Left colon (tissue), 2 donors: ENCODE results near the gene BCL2A1. TPM values are rescaled to one million over a fixed set of nuclear protein-coding genes. Genes with fewer than 3 reads are reported as not detected.
"Not testable (repeated sequence)": the region's sequence is repeated elsewhere in the genome, so short reads cannot be mapped to it uniquely, and the experiment has no call there.

Experiments used
- ATAC-seq: fragments of 200-7000 bp; cut with Tn5 transposase; one replicate; pipeline ENCODE4 v1.9.1; 2020; ENCODE audit warnings: mild to moderate bottlenecking, moderate library complexity
- DNase-seq, 2 donors: peaks; one replicate each; pipeline ENCODE4 v3.0.0-alpha.2; 2020
- intact Hi-C, 2 donors: fragments of 100-400 bp; cut with DNase I in 1 of 2; cut with micrococcal nuclease in 1 of 2; formaldehyde crosslinking; loops; one replicate each; pipeline versions ENCODE4 v1.11.2 to v1.14.0; 2022; cut with DNase I, micrococcal nuclease
- total RNA-seq, 2 donors: library from RNA; stranded (reverse); fragmentation: NEBNext Ultra II Directional; extraction: Animal tissue kit (Norgen Biotek cat#: 25700); gene quantifications; one replicate each; pipeline ENCODE4 v1.2.1, GENCODE V29; 2021
- donor health status: DM: no; HTN: no; CAD: no.
- donor health status: DM: yes; HTN: yes; CAD: no.

Gene BCL2A1
- total RNA-seq, 2 donors from 2014 or later = 1.4 to 1.8 TPM

DNA sequence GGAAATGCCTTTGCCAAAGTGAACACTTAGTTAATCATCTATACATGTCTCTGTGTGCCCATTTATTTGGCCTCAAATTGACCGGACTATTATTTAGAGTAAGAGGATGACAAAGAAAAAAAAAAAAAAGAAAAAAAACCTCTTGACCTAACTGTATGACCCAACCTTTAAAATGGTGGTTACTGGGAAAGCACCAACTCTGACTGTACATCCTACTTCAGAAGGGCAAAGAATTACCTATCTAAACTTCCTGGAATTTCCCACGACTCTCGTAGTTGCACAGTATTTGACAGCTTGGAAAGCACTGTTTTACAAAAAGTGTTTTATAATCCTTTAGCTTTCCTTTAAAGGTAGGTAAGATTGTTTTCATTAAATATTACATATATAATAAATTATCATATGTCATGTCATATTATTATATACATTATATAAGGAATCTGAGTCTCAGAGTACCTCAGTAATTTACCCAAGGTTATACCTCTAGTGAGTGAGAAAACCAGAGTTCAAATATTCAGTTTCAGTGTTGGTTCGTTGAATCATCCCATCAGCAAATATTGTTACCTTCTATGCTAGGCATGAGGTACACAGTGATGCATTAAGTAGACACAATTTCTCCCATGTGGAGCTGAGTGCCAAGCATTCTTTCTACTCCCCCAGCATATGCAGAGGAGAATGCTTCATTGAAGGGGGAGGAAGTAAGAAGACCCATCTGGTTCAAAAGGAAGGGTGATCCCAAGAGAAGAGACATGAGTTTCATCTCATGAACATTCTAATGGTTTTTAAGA lies 5.0 kb downstream of the BCL2A1 start:
- intact Hi-C loops = no loop called here
- ATAC-seq (no peak), DNase-seq (no peak)

DNA sequence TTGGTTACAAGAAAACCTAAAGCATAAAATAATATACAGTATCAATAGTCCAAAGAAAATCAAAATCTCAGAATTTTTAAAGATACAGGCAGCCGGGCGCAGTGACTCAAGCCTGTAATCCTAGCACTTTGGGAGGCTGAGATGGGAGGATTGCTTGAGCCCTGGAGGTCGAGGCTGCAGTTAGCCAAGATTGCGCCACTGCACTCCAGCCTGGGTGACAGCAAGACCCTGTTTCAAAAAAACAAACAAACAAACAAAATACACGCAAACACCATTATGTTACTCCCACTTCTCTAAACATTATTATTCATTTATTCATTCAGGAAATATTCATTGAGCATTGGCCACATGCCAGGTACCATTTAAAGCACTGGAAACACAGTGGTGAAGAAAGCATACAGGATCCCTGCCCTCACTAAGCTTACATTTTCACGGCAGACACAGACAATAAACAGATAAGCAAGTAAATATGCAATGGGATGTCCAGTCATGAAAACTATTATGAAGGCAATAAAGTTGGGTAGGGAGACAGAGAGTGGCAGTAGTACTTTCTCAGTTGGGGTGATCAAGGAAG lies 6.7 kb downstream of the BCL2A1 start:
- intact Hi-C loops = no loop called here
- no peak for DNase-seq
- ATAC-seq = no peak

DNA sequence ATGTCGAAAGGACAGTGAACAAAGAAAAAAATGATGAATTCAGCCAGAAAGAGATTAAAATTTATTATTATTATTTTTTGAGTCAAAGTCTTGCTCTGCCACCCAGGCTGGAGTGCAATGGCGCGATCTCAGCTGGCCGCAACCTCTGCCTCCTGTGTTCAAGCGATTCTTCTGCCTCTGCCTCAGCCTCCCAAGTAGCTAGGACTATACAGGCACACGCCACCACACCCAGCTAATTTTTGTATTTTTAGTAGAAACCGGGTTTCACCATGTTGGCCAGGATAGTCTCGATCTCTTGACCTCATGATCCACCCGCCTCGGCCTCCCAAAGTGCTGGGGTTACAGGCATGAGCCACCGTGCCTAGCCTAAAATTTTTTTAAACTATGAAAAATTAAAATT lies 8.1 kb downstream of the BCL2A1 start:
- ATAC-seq, intact Hi-C loops, DNase-seq: not testable (repeated sequence)

- DNase-seq (no peak), ATAC-seq (no peak)
- intact Hi-C loops = no loop called here
Observed at GRCh38 chr15:79962178-79962577, 8.8 kb downstream of the BCL2A1 start.

DNA sequence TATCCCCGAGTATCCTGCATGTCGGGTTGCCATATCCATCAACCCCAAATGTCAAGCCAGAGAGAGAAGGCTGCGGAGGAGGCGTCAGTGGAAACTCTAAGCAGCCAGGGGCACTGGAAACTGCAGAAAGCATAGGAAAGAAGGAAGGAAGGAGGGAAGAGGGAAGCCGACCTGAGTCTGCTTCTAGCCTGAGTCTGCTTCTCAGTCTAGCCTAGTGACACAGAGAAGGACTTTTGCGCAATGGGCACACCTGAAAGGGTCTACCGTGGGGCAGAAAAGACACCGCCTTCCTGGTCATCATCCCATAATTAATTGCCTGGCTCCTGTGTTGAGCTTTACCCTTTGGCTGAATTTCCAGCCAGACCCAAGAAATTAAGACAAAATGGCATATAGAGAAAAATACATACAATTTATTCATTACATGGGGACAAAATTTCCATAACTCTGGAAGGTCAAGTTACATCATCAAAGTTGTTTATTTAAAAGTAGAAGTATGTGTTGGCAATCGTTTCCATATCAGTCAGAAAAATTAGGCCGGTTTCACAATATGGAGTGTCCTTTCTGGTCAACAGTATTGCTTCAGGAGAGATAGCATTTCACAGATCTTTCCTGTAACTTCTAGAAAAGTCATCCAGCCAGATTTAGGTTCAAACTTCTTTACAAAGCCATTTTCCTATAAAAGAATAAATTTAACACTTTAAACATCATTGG lies 10.3 kb downstream of the BCL2A1 start:
- DNase-seq (no peak), ATAC-seq (no peak)
- intact Hi-C loops = no loop called here

DNA sequence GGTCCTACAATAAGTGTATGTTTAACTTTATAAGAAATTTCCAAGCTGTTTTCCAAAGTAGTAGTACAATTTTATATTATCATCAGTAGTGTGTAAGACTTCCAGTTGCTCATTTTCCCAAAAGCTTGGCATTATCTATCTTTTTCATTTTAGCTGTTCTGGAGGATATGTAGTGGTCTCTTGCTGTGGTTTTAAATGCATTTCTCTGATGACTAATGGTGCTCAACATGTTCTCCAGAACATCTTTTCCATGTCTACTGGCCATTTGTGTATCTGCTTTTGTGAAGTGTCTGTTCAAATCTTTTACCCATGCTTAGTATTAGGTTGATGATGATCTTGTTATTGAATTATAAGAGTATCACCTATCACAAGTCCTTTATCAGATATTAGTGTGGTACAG lies 13.3 kb downstream of the BCL2A1 start:
- ATAC-seq = no peak
- intact Hi-C loops = no loop called here
- DNase-seq = no peak

DNA sequence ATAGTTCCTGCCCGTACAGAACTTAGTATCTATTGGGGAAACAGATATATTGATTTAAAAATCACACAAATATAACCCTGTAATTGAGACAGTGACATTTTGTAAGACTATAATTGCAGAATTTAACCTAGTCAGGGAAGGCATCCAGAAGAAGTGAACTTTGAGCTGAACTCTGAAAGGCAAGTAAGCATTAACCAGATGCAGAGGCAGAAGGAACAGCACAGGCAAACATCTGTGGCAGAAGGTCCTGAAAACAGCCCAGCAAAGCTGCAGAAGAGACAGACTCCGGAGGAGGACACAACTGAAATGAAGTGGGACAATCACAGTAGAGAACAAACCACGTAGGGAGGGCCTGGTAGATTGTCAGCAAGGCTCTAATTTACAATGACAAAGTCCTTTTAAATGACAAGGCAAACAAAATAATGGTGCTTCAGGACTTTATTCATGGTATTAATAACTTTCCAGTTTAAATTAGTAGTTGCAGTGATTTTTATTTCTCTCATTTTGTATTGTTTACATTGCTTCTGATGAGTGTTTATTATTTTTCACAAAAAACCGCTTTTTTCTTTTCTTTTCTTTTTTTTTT lies 14.5 kb downstream of the BCL2A1 start:
- no peak for DNase-seq
- intact Hi-C loops = no loop called here
- peak; percentile 63 for ATAC-seq

- DNase-seq (no peak), ATAC-seq (no peak)
- intact Hi-C loops = no loop called here
Observed at GRCh38 chr15:79954661-79955060, 16.3 kb downstream of the BCL2A1 start.

DNA sequence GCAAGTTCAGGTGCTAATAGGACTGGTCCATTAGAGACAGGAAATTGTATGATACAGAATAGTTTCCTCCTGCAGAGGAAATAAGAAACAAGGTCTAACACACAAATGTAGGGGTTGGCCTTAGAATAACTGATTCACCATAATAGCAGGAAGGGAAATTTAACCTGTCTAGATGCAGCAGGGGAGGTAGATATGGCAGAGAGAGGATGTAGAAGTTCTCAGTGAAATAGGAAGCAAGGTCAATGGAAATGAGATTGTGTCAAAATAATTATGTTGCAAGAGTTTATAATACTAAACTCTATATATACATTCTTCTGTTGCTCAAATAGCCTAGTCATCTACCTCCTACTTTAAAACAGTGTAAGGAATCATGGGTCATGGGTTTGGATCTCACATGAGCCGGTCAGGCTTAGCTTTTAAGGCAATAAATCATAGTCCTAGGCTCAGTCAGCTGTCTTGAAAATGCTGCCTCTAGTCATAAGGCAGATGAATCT lies 17.0 kb downstream of the BCL2A1 start:
- no peak for DNase-seq

DNA sequence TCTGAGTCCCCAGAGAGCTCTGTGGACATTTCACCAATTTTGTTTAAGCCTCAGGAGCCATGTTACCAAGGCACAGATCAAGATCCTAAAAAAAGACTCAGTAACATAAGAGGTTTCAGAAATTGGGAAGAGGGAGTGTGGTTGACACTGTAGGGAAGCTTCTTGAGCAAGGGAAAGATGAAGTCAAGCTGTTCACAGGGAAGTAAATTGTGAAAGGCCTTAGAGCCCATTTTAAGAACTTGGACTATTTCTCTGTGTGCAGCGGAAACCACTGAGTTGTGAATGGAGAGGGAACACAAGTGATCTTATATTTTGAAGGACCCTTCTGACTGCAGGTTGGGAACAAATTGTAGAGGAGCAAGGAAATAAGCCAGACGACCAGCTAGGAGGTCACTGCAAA lies 18.7 kb downstream of the BCL2A1 start:
- no peak for ATAC-seq
- intact Hi-C loops = no loop called here
- DNase-seq = no peak

More for the DNA sequence above, 17.0 kb downstream of the BCL2A1 start:
- no peak for ATAC-seq
- intact Hi-C loops = no loop called here

GRCh38 chr15:79950247-79950646 lies 20.7 kb downstream of the BCL2A1 start:
- no peak for DNase-seq
- intact Hi-C loops = no loop called here
- ATAC-seq = no peak

- no peak for ATAC-seq
- intact Hi-C loops = no loop called here
Observed at GRCh38 chr15:79948761-79949160, 22.2 kb downstream of the BCL2A1 start.

GRCh38 chr15:79948095-79948695 lies 22.8 kb downstream of the BCL2A1 start:
- no peak for ATAC-seq
- intact Hi-C loops = no loop called here
- no peak for DNase-seq

More at GRCh38 chr15:79948761-79949160, 22.2 kb downstream of the BCL2A1 start:
- DNase-seq = no peak

DNA sequence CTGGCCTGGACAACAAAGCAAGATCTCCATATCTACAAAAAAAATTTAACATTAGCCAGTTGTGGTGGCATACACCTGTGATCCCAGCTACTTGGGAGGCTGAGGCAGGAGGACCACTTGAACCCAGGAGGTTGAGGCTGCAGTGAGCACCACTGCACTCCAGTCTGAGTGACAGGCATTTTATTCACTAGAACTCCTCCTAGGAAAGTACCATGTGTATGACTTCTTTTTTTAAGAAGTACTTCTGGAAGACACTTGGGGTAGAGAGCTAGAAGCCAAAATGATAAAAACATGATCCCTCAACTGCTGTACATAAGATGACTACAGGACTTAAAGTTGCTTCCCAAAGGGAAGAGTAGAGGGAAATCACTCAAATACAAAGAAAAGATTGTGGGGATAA lies 24.0 kb downstream of the BCL2A1 start:
- intact Hi-C loops = no loop called here
- DNase-seq = no peak
- ATAC-seq = no peak

- no peak for DNase-seq
- no peak for ATAC-seq
- intact Hi-C loops = no loop called here
Observed at GRCh38 chr15:79944622-79945021, 26.4 kb downstream of the BCL2A1 start.

DNA sequence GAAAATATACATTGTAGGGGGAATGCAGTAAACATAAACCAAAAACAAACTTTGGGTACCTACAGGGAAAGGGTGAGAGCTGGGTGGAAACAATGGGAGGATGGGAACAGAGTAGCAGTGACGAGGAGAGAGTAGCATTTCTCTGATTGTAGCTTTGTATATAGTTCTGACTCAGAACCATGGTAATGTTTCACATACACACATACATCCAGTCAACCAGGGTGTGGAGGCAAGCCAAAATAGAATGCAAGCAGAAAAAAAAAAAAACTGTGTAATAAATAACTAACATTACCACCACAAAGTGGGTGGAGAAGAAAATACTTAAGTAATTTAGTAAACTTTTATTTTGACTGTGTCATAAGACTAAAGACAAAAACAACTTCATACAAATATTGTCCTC lies 27.2 kb downstream of the BCL2A1 start:
- ATAC-seq (no peak), DNase-seq (no peak)
- intact Hi-C loops = no loop called here

- ATAC-seq = no peak
Observed at GRCh38 chr15:79942741-79943481, 28.1 kb downstream of the BCL2A1 start.

GRCh38 chr15:79939399-79939798 lies 31.6 kb downstream of the BCL2A1 start:
- DNase-seq = no peak

More at GRCh38 chr15:79942741-79943481, 28.1 kb downstream of the BCL2A1 start:
- intact Hi-C loops = no loop called here
- DNase-seq = no peak

More at GRCh38 chr15:79939399-79939798, 31.6 kb downstream of the BCL2A1 start:
- intact Hi-C loops = no loop called here
- no peak for ATAC-seq
